SK-N-SH treated with all-trans-retinoic acid at 6 μM for 48 hours (cell line): ENCODE data around the gene GPX2.

Source experiments
- BACH2 ChIP-seq: fragments of 250-450 bp; sonication (Bioruptor Pico); IDR thresholded peaks from 2 replicates; pipeline ENCODE4 v1.9.0; 2021; ENCODE audit warnings: mild to moderate bottlenecking, borderline replicate concordance
- RARB ChIP-seq: fragments of 250-450 bp; sonication (Bioruptor Pico); IDR thresholded peaks from 2 replicates; pipeline ENCODE4 v1.8.0; 2021; ENCODE audit warnings: mild to moderate bottlenecking, moderate library complexity
- ZFP3 ChIP-seq: fragments of 250-450 bp; sonication (Bioruptor Pico); IDR thresholded peaks from 2 replicates; pipeline ENCODE4 v1.5.0; 2020; ENCODE audit warnings: mild to moderate bottlenecking, moderate library complexity
- ZNF565 ChIP-seq: fragments of 450-650 bp; formaldehyde crosslinking; conservative IDR thresholded peaks from 2 replicates; pipeline ENCODE4 v1.5.0; 2020; ENCODE audit warnings: low read depth, mild to moderate bottlenecking, moderate library complexity
- ZNF8 ChIP-seq: fragments of 450-650 bp; formaldehyde crosslinking; IDR thresholded peaks from 2 replicates; pipeline ENCODE4 v1.5.0; 2020; ENCODE audit warnings: mild to moderate bottlenecking, moderate library complexity
- TF ChIP-seq, protein P1 (sequence below): fragments of 250-450 bp; sonication (Bioruptor Pico); IDR thresholded peaks from 2 replicates; pipeline ENCODE4 v1.5.1; 2020; ENCODE audit warnings: low read depth, mild to moderate bottlenecking, moderate library complexity
- TF ChIP-seq, protein P2 (sequence below): fragments of 250-450 bp; sonication (Bioruptor Pico); IDR thresholded peaks from 2 replicates; pipeline ENCODE4 v1.8.0; 2021; ENCODE audit warnings: low read depth, mild to moderate bottlenecking, moderate library complexity, borderline replicate concordance

DNA sequence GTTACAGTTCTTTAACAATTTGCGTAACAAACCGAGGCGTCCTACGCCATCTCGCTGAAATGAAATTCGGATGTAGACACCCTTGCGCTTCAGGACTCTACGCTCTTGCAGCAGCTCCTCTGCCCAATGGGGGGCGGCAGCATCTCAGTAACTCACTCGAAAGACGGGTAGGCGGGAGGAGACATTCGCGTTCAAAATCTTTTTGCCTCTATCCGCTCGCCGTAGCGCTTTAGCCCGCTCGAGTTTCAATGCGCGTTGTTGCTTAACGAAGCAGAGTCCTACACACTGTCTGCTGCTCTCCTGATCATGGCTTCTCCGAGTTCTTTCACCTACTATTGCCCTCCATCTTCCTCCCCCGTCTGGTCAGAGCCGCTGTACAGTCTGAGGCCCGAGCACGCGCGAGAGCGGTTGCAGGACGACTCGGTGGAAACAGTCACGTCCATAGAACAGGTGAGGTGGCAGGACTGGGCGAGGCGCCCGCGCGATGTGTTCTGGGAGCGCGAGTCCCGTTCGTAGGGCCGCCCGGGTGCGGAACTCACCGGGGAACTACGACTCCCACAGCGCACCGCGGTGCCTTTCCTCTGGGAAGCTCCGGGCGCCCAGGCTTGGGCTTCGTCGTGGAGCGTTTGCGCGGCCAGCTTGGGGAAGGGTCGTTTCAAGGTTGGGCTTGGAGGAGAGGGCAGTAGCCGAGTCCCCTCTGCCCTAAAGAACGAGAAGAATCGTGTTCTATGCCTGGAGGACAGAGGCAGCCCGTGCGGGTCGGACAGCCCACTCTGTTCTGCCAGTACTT lies 44.3 kb upstream of the GPX2 start, which contains the start of gene FNTB:
- no peak for TF ChIP-seq ZNF565
- TF ChIP-seq, protein P1, sequence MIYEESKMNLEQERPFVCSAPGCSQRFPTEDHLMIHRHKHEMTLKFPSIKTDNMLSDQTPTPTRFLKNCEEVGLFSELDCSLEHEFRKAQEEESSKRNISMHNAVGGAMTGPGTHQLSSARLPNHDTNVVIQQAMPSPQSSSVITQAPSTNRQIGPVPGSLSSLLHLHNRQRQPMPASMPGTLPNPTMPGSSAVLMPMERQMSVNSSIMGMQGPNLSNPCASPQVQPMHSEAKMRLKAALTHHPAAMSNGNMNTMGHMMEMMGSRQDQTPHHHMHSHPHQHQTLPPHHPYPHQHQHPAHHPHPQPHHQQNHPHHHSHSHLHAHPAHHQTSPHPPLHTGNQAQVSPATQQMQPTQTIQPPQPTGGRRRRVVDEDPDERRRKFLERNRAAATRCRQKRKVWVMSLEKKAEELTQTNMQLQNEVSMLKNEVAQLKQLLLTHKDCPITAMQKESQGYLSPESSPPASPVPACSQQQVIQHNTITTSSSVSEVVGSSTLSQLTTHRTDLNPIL (CRISPR knock-in tag) = no peak
- TF ChIP-seq BACH2 = no peak
- TF ChIP-seq, protein P2, sequence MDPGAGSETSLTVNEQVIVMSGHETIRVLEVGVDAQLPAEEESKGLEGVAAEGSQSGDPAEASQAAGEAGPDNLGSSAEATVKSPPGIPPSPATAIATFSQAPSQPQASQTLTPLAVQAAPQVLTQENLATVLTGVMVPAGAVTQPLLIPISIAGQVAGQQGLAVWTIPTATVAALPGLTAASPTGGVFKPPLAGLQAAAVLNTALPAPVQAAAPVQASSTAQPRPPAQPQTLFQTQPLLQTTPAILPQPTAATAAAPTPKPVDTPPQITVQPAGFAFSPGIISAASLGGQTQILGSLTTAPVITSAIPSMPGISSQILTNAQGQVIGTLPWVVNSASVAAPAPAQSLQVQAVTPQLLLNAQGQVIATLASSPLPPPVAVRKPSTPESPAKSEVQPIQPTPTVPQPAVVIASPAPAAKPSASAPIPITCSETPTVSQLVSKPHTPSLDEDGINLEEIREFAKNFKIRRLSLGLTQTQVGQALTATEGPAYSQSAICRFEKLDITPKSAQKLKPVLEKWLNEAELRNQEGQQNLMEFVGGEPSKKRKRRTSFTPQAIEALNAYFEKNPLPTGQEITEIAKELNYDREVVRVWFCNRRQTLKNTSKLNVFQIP (CRISPR knock-in tag) = no peak
- no peak for TF ChIP-seq ZFP3 (CRISPR knock-in tag)
- TF ChIP-seq ZNF8 = no peak
- no peak for TF ChIP-seq RARB (CRISPR knock-in tag)
